HG02840 (cell line): ENCODE measurements around the gene MAP1A.

Experiments
- ATAC-seq: cut with Tn5 transposase; IDR thresholded peaks from one replicate; pipeline ENCODE4 v1.9.1; 2021; ENCODE audit warnings: mild to moderate bottlenecking, moderate library complexity, moderate number of reproducible peaks; ENCODE audit not compliant: unreplicated experiment, low FRiP score

MAP1A gene

GRCh38 chr15:43517354-43518196 lies at the start of gene MAP1A:
TSS of gene MAP1A (plus strand) at chr15:43517608. CDS start at chr15:43521474, 3,866 bp downstream.
- ATAC-seq, result no peak

DNA sequence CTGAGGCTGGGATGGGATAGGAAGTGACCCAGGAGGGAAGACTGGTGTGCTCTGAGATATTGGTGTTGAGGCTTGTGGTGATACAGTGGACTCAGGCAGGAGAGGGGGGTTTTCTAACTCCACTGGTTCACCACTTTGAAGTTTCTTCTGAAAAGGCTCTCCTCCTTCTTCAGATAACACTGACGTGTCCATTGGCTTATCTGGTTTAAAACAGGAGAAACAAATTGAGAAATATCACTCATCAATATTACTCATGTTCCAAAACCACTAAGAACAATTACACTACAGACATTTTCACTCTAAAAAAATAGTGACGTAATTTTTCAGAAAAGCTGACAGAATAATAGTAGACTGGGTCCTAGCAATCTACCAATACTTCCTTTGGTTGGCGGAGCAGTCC lies 47.5 kb upstream of the MAP1A start:
- no peak for ATAC-seq

- no peak for ATAC-seq
Observed at GRCh38 chr15:43471975-43472374, 45.4 kb upstream of the MAP1A start.

GRCh38 chr15:43473885-43474284 lies 43.5 kb upstream of the MAP1A start:
- ATAC-seq, result no peak

DNA sequence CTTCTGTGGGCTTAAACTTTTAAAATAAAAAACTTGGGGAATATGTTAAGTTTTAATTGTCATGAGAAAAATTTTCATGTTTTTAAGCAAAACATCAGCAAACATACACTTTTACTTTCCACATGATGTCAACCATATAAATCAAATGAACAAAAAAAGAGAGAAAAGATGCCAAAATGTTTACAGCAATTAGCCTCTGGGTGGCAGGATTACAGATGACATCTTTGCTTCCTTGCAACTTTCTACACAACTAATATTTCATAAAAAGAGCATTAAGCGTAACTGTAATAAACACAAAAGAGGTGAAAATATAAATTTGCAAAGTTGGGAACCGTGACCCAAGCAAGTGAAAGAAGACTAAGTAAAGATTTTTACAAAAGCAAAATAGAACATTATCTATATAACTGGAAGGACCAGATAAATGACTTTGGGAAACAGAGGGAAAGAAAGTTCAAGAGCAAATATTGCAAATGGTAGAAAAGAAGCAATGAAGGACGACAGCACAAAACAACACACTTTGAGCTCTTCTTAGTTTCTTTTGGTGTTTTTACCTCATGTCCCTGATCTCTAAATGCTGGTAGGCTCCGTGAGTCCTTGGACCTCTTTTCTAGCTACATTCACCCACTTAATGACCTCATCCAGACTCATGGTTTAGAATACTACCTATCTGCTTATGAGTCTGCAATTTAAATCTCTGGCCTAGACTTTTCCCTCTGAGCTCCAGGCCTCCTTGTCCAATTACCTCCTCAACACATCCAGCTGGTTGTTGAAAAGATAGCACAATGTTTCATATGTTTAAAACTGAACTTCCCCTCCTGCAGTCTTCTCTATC lies 33.9 kb upstream of the MAP1A start:
- no peak for ATAC-seq

DNA sequence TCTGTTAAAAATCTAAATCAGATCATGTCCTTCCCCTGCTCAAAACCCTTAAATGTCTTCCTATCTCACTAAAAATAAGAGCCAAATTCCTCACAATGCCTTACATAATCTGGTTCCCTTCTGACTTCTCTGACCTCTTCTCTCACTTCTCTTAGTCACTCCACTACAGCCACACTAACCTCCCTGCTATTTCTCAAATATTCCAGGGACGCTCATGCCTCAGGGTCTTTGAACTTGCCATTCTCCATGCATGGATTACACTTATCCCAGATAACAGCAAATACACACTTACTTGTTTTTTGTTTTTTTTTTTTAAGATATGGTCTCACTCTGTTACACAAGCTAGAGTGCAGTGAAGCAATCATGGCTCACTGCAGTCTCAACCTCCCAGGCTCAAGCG lies 33.0 kb upstream of the MAP1A start:
- ATAC-seq, result no peak

DNA sequence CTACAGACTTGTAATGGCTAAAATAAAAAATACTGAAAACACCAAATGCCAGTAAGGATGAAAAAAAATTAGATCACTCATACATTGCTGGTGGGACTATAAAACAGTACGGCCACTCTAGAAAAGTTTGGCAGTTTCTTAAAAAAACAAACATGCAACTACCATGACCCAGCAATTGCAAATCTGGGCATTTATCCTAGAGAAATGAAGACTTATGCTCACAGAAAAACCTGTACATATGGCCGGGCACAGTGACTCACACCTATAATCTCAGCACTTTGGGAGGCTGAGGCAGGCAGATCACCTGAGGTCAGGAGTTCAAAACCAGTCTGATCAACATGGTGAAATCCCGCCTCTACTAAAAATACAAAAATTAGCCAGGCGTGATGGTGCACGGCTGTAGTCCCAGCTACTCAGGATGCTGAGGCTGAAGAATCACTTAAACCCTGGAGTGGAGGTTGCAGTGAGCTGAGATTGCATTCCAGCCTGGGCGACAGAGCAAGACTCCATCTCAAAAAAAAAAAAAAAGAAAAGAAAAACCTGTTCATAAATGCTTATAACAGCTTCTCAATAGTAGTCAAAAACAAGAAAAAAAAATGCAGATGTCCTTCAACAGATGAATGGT lies 30.0 kb upstream of the MAP1A start:
- ATAC-seq, result no peak

- ATAC-seq, result no peak
Observed at GRCh38 chr15:43488790-43489189, 28.6 kb upstream of the MAP1A start.

DNA sequence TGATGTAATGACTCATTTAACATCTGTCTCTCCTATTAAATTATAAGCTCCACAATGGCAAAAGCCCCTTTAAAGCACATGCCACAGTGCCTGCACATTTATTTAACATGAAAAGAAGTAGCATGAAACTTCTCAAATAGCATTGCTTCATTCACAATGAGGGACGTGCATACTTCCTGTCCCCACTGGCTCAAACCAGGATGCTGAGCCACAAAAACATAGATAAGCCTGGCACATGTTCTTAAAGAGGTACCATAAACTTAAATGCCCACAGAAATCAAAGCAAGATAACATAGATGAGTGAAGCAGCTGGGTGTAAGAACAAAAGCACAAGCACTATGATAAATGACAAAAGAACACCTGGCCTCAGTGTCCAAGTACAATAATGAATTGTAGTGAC lies 28.2 kb upstream of the MAP1A start:
- ATAC-seq, result no peak

DNA sequence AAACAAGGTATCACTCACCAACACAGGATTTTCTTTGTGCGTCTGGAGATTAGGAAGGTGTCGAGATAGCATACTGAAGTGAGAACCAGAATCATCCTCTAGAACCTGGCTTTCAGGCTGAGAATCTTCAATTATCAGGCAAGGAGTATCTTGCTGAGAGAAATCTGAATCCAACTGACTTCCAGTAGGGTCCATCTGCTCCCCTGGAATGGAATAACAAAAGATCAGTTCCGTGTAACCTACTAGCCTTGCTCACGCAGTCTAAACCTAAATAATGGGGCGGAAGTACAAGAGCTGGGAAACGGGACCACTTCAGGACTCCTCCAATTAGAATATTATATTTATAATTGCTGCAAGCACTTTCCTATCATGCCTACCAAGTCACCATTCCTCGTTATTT lies 25.1 kb upstream of the MAP1A start:
- ATAC-seq, result no peak

GRCh38 chr15:43492673-43493601 lies 24.5 kb upstream of the MAP1A start, which contains the start of gene TP53BP1:
TSS of gene TP53BP1 (minus strand) at chr15:43493156. CDS start at chr15:43493043, 113 bp downstream.
- ATAC-seq, result peak; percentile 97

DNA sequence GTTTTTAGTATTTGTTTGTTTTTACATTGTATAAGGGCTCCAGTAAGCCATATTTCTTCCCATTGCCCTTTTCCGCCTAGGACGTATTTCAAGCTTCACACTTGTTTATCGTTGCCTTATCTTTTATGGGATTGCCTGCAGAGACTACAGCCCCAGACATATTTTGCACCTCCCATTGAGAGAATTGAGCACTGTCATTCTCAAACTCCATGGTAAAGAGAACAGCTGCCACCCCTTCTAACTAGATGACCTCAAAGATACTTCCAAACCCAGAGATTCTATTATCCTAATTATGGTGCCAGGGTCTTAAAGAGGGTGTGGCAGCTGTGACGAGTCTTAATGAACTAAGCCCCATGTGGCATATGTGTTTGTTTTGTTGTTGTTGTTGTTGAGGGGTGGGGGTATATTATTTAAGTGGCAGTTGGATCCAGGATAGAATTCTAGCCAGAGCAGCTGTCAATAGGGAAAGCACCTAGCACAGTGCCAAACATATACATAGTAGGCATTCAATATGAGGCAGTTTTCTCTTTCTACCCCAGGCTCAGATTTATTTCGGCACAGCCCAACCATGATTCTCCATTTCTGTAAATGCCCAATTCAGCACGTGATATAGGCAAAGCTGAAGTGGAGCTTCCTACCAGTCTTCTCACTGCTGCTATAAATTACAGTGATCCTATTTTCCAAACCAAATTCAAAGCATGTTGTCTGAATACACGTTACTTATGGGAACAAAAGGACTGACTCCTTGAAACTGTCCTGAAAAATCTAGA lies 23.5 kb upstream of the MAP1A start:
- no peak for ATAC-seq

GRCh38 chr15:43498990-43499389 lies 18.4 kb upstream of the MAP1A start:
- no peak for ATAC-seq

DNA sequence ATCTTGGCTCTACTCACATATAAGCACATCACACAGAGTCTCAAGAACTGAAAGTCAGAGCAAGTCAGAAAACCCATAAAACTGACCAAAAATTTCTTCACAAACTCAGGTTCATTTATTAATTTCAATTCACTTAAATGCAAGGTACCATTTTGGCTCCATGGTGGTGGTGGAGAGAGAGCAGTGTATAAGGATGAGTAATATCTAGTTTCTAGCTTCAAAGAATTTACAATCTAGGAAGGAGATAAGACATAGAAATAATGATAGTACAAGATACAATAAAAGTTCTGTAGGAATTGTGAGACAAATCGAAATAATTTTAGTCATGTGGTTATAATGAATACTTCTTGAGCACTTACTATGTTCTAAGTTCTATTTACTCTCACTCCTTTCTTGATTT lies 17.8 kb upstream of the MAP1A start:
- no peak for ATAC-seq

- no peak for ATAC-seq
Observed at GRCh38 chr15:43505738-43506137, 11.7 kb upstream of the MAP1A start.

GRCh38 chr15:43508421-43508820 lies 9.0 kb upstream of the MAP1A start:
- no peak for ATAC-seq

- no peak for ATAC-seq
Observed at GRCh38 chr15:43508991-43509659, 8.3 kb upstream of the MAP1A start.

- ATAC-seq, result no peak
Observed at GRCh38 chr15:43509660-43510199, 7.7 kb upstream of the MAP1A start.
